CD14-positive monocyte (primary cell): ENCODE data around the gene POLL. TPM values are rescaled to one million over a fixed set of nuclear protein-coding genes. Genes with fewer than 3 reads are reported as not detected.

Experiments used
- DNase-seq, 3 donors: peaks; one replicate each; pipeline ENCODE4 v3.0.0-alpha.2; 2011 to 2022
- H2AFZ ChIP-seq: 2 replicates; pipeline ENCODE4 v1.6.0; 2012; ENCODE audit warnings: mild to moderate bottlenecking, low read depth, low read length, inconsistent platforms; ENCODE audit not compliant: insufficient read depth, poor library complexity, severe bottlenecking
- H3K27ac ChIP-seq, 2 donors: 1 replicate in 1 of 2; 2 replicates in 1 of 2; pipeline ENCODE4 v1.5.1; 2012 to 2013; ENCODE audit warnings: low read length in 2 of 2, control low read depth in 1 of 2, inconsistent platforms in 1 of 2, low read depth in 1 of 2, mild to moderate bottlenecking in 1 of 2
- H3K27me3 ChIP-seq, 2 donors: one replicate each; pipeline versions ENCODE4 v1.6.0 to v1.6.1; 2011 to 2013; ENCODE audit warnings: low read length in 2 of 2; ENCODE audit not compliant: control insufficient read depth in 2 of 2, insufficient read depth in 2 of 2
- H3K36me3 ChIP-seq, 2 donors: replicated peaks in 1 of 2; 1 replicate in 1 of 2; 2 replicates in 1 of 2; pipeline versions ENCODE4 v1.5.1 to v1.6.1; 2012 to 2013; ENCODE audit warnings: low read length in 2 of 2, control low read depth in 1 of 2, inconsistent platforms in 1 of 2, mild to moderate bottlenecking in 1 of 2; ENCODE audit not compliant: insufficient read depth in 2 of 2, control insufficient read depth in 1 of 2
- H3K4me1 ChIP-seq, 2 donors: 1 replicate in 1 of 2; 2 replicates in 1 of 2; pipeline versions ENCODE4 v1.5.1 to v1.6.1; 2012 to 2013; ENCODE audit warnings: low read length in 2 of 2, control low read depth in 1 of 2, inconsistent platforms in 1 of 2, mild to moderate bottlenecking in 1 of 2, moderate library complexity in 1 of 2; ENCODE audit not compliant: insufficient read depth in 2 of 2, control insufficient read depth in 1 of 2
- H3K4me2 ChIP-seq: replicated peaks from 2 replicates; pipeline ENCODE3; 2012; ENCODE audit warnings: low read length, moderate library complexity, mild to moderate bottlenecking; ENCODE audit not compliant: poor library complexity, severe bottlenecking; ENCODE audit errors: extremely low read depth
- H3K4me3 ChIP-seq, 3 experiments: fragments of 200-600 bp in 1 of 3; sonication (generic) in 1 of 3; replicated peaks in 1 of 3; 1 replicate in 2 of 3; 2 replicates in 1 of 3; pipeline ENCODE4 v1.5.1; 2011 to 2013; ENCODE audit warnings: low read length in 3 of 3, mild to moderate bottlenecking in 3 of 3, control low read depth in 2 of 3, low read depth in 2 of 3, inconsistent platforms in 1 of 3, moderate library complexity in 1 of 3
- H3K79me2 ChIP-seq: 2 replicates; pipeline ENCODE4 v1.6.0; 2012; ENCODE audit warnings: mild to moderate bottlenecking, control low read depth, inconsistent platforms, low read length, moderate library complexity; ENCODE audit not compliant: insufficient read depth
- H3K9ac ChIP-seq: 2 replicates; pipeline ENCODE4 v1.6.0; 2017; ENCODE audit warnings: low read length, mild to moderate bottlenecking; ENCODE audit not compliant: insufficient read depth, poor library complexity, severe bottlenecking
- H3K9me3 ChIP-seq, 2 donors: replicated peaks in 1 of 2; 1 replicate in 1 of 2; 2 replicates in 1 of 2; pipeline versions ENCODE4 v1.5.1 to v1.6.1; 2012 to 2013; ENCODE audit warnings: low read length in 2 of 2, control low read depth in 1 of 2; ENCODE audit not compliant: control insufficient read depth in 1 of 2, insufficient read depth in 1 of 2
- H4K20me1 ChIP-seq: 2 replicates; pipeline ENCODE4 v1.6.0; 2012; ENCODE audit warnings: mild to moderate bottlenecking, low read length, control low read depth, moderate library complexity; ENCODE audit not compliant: insufficient read depth
- H3K27ac Mint-ChIP-seq, 7 donors: one replicate each; pipeline ENCODE4 v1.8.0; 2020; ENCODE audit warnings: mild to moderate bottlenecking in 7 of 7, mixed read lengths in 7 of 7, moderate library complexity in 6 of 7, inconsistent platforms in 2 of 7
- H3K27me3 Mint-ChIP-seq, 3 donors: one replicate each; pipeline ENCODE4 v1.8.0; 2021 to 2022; ENCODE audit warnings: low read depth in 3 of 3, mild to moderate bottlenecking in 3 of 3, mixed read lengths in 3 of 3, moderate library complexity in 3 of 3, inconsistent platforms in 1 of 3
- H3K36me3 Mint-ChIP-seq, 2 donors: one replicate each; pipeline ENCODE4 v1.8.0; 2020; ENCODE audit warnings: mixed read lengths in 2 of 2, inconsistent platforms in 1 of 2, mild to moderate bottlenecking in 1 of 2
- H3K4me1 Mint-ChIP-seq: one replicate; pipeline ENCODE4 v1.8.0; 2020; ENCODE audit warnings: mild to moderate bottlenecking, mixed read lengths
- H3K4me3 Mint-ChIP-seq, 2 donors: one replicate each; pipeline ENCODE4 v1.8.0; 2020; ENCODE audit warnings: mild to moderate bottlenecking in 2 of 2, mixed read lengths in 2 of 2, moderate library complexity in 1 of 2
- H3K9me3 Mint-ChIP-seq, 7 donors: one replicate each; pipeline ENCODE4 v1.8.0; 2020 to 2022; ENCODE audit warnings: mixed read lengths in 7 of 7, mild to moderate bottlenecking in 6 of 7, moderate library complexity in 6 of 7, inconsistent platforms in 2 of 7
- WGBS: methylation state at CpG from one replicate; pipeline ENCODE4 v1.1.5; 2013; ENCODE audit warnings: missing lambda C conversion rate; ENCODE audit not compliant: insufficient coverage; 5-methylcytosine and 5-hydroxymethylcytosine counted together
- intact Hi-C, 2 donors: fragments of 100-400 bp; cut with micrococcal nuclease; formaldehyde crosslinking; loops; one replicate each; pipeline versions ENCODE4 v1.15.0 to v1.15.1; 2023
- polyA plus RNA-seq, 3 donors: library from polyadenylated mRNA; depleted of rRNA in 1 of 3; unstranded in 2 of 3; stranded (reverse) in 1 of 3; fragments of 300-500 nt in 2 of 3; fragments of >200 nt in 1 of 3; fragmentation: Illumina TruSeq in 2 of 3; gene quantifications; 1 replicate in 2 of 3; 2 replicates in 1 of 3; pipeline ENCODE4 v1.2.3, GENCODE V29; 2012 to 2021
- TF ChIP-seq, protein P1 (sequence below): fragments of 200-600 bp; IDR thresholded peaks from one replicate; pipeline ENCODE4 v1.8.0; 2022; ENCODE audit warnings: antibody characterized with exemption, mild to moderate bottlenecking

POLL gene
- polyA plus RNA-seq, 3 donors, result 9.9 to 37.0 (median 10.6) TPM

GRCh38 chr10:101624526-101625102, 36.6 kb upstream of the POLL start:
- H3K4me1 Mint-ChIP-seq, result peaks cover 28% of the 10 kb centered on the region
- intact Hi-C loops, result no loop called here
- H3K4me3 ChIP-seq, result no peak overlapping the region
- no peak overlapping the region for H3K4me3 Mint-ChIP-seq
- WGBS, result 71% methylated on average over 4 of the region's 4 CpGs
- peaks cover 65 to 80% of the 10 kb centered on the region in 2 donors for H3K36me3 Mint-ChIP-seq
- peaks cover 17 to 99% of the 10 kb centered on the region in 2 donors for H3K36me3 ChIP-seq
- no peak overlapping the region for H2AFZ ChIP-seq
- peaks cover 0 to 1% (median 0%) of the 10 kb centered on the region in 3 donors for H3K27me3 Mint-ChIP-seq
- no peaks in the 10 kb centered on the region for H3K27me3 ChIP-seq
- DNase-seq, result no peak
- TF ChIP-seq, protein P1, sequence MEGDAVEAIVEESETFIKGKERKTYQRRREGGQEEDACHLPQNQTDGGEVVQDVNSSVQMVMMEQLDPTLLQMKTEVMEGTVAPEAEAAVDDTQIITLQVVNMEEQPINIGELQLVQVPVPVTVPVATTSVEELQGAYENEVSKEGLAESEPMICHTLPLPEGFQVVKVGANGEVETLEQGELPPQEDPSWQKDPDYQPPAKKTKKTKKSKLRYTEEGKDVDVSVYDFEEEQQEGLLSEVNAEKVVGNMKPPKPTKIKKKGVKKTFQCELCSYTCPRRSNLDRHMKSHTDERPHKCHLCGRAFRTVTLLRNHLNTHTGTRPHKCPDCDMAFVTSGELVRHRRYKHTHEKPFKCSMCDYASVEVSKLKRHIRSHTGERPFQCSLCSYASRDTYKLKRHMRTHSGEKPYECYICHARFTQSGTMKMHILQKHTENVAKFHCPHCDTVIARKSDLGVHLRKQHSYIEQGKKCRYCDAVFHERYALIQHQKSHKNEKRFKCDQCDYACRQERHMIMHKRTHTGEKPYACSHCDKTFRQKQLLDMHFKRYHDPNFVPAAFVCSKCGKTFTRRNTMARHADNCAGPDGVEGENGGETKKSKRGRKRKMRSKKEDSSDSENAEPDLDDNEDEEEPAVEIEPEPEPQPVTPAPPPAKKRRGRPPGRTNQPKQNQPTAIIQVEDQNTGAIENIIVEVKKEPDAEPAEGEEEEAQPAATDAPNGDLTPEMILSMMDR, result no peak
- no peak overlapping the region for H3K4me2 ChIP-seq
- peaks cover 22% of the 10 kb centered on the region for H4K20me1 ChIP-seq
- peak overlapping the region; percentile 1 for H3K9ac ChIP-seq
- no peaks in the 10 kb centered on the region for H3K9me3 ChIP-seq
- H3K27ac Mint-ChIP-seq, result peak overlapping the region in 5 of 7 donors; percentile 8 to 74 (median 51)
- peaks cover 13 to 15% of the 10 kb centered on the region in 2 donors for H3K4me1 ChIP-seq
- H3K27ac ChIP-seq, result peak overlapping the region in 1 of 2 donors; percentile 25
- H3K9me3 Mint-ChIP-seq, result peaks cover 0 to 2% (median 0%) of the 10 kb centered on the region in 7 donors
- no peaks in the 10 kb centered on the region for H3K79me2 ChIP-seq

DNA sequence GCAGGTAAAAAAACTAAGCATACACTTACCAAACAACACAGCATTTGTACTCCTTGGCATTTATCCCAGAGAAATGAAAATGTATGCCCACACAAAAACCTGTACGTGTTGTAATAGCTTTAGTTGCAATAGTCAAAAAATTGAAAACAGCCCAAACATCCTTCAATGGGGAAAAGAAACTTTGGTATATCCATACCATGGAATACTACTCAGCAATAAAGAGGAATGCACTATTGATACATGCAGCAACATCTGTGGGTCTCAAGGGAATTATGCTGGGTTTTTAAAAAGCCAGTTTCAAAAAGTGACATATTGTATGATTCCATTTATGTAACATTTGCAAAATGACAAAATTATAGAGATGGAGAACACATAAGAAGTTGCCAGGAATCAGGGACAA, 35.5 kb upstream of the POLL start:
- peaks cover 0 to 2% (median 0%) of the 10 kb centered on the region in 7 donors for H3K9me3 Mint-ChIP-seq
- no peaks in the 10 kb centered on the region for H3K79me2 ChIP-seq
- H3K9me3 ChIP-seq, result no peaks in the 10 kb centered on the region
- intact Hi-C loops, result no loop called here
- H2AFZ ChIP-seq, result no peak overlapping the region
- H3K27ac Mint-ChIP-seq, result peak overlapping the region in 1 of 7 donors; percentile 16
- H3K4me1 Mint-ChIP-seq, result peaks cover 37% of the 10 kb centered on the region
- no peak overlapping the region for H3K9ac ChIP-seq
- no peak for DNase-seq
- H3K4me2 ChIP-seq, result no peak overlapping the region
- peaks cover 58 to 86% of the 10 kb centered on the region in 2 donors for H3K36me3 Mint-ChIP-seq
- no peak overlapping the region for H3K4me3 Mint-ChIP-seq
- TF ChIP-seq, protein P1, result no peak
- WGBS, result no CpG with 5 or more reads among the region's 1 CpG
- H3K27ac ChIP-seq, result no peak overlapping the region
- H3K4me1 ChIP-seq, result peaks cover 20 to 22% of the 10 kb centered on the region in 2 donors
- H3K36me3 ChIP-seq, result peaks cover 17 to 89% of the 10 kb centered on the region in 2 donors
- no peaks in the 10 kb centered on the region for H3K27me3 ChIP-seq
- H4K20me1 ChIP-seq, result peaks cover 28% of the 10 kb centered on the region
- H3K27me3 Mint-ChIP-seq, result peaks cover 0 to 1% (median 0%) of the 10 kb centered on the region in 3 donors
- no peak overlapping the region for H3K4me3 ChIP-seq
